GM18505 (cell line): Measurements from ENCODE around the gene THSD7A.
A peak's percentile ranks its signal among the peaks of the same experiment; 100 is the strongest.

Experiments
- ATAC-seq: cut with Tn5 transposase; IDR thresholded peaks from one replicate; pipeline ENCODE4 v1.9.1; 2021; ENCODE audit not compliant: unreplicated experiment
- POLR2A ChIP-seq: IDR thresholded peaks from 4 replicates; pipeline ENCODE4 v1.6.1; 2011; ENCODE audit warnings: borderline replicate concordance; ENCODE audit not compliant: insufficient read depth, insufficient read length; ENCODE audit errors: extremely low read depth

The THSD7A gene

GRCh38 chr7:11648101-11648500 is 183.9 kb downstream of the THSD7A start:
- ATAC-seq: no peak

DNA sequence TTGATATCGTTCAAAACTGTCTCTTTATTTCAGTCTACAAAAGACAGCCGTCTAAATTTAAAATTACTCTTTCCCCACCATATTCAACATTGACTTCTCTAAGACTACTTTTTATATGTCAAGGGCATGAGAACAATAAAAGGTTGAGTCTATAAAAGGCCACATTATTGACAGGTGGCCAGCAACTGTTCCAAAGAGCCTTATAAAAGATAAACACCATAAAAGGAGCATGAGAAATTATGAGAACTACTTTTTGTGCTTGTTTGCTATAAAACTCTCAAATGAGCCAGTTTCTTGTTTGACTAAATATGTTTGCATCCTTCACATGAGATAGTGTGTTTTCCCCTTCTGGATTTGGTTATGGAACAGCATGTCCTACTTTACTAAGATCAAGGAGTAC is 189.2 kb downstream of the THSD7A start:
- TF ChIP-seq POLR2A: no peak
- no peak for ATAC-seq

More at GRCh38 chr7:11648101-11648500, 183.9 kb downstream of the THSD7A start:
- no peak for TF ChIP-seq POLR2A

GRCh38 chr7:11642276-11642675 is 189.7 kb downstream of the THSD7A start:
- ATAC-seq: no peak
- TF ChIP-seq POLR2A: no peak

DNA sequence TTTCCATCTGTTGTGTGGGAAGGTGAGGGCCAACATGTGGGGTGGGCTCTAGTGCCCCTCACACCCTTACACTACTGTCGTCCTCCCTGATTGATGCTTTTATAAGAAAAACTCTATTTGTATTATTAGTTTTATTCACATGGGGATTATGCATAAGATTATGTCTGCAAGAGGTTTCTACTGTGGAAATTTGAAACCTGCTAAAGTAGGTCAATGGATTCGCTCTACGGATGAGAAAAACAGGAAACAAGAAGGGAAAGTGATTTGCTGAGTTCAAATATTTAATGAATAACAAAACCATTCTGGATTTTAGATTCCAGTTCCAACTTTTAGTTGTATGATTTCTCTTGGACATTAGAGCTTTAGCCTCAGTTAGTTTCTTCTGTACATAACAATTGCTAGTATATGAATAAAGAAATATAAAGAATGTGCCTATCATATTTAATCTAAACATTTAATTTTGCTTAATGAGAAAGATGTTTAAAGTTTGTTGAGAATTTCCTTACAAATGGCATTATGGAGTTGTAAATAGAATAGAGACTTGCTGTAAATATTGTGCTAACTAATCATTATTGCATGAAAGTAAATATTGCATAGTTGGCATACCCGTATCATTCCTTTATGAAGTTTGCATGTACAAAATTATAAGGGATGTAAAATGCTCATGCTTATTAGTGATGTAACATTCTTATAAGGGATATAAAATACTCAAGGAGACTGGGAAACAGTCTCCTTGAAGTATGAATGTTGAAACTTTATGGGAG is 193.8 kb downstream of the THSD7A start:
- ATAC-seq: no peak
- no peak for TF ChIP-seq POLR2A

- TF ChIP-seq POLR2A: no peak
- ATAC-seq: no peak
Measured at GRCh38 chr7:11636274-11636673, 195.7 kb downstream of the THSD7A start.

DNA sequence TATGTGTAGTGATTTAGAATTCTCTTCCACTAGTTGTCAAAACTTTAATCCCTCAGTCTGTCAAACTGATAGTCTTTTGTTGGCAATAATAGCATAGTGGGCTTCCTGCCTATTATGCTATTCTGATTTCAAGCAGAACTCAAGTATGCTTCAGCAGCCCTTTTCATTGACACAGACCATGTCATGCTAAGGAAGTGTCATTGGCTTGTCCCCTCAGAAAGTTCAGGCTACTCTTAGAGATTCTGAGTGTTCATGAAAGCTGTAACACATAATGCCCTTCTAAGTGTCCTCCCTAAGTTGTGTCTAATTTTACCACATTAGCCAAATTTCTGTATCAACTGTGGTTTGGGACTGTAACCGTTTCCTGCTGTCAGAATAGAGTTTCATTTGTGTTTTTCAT is 198.7 kb downstream of the THSD7A start:
- no peak for TF ChIP-seq POLR2A
- no peak for ATAC-seq

- ATAC-seq: no peak
- no peak for TF ChIP-seq POLR2A
Measured at GRCh38 chr7:11630355-11630754, 201.6 kb downstream of the THSD7A start.

GRCh38 chr7:11625669-11626068 is 206.3 kb downstream of the THSD7A start:
- no peak for ATAC-seq
- TF ChIP-seq POLR2A: no peak

GRCh38 chr7:11623093-11623678 is 208.8 kb downstream of the THSD7A start:
- TF ChIP-seq POLR2A: no peak
- no peak for ATAC-seq

DNA sequence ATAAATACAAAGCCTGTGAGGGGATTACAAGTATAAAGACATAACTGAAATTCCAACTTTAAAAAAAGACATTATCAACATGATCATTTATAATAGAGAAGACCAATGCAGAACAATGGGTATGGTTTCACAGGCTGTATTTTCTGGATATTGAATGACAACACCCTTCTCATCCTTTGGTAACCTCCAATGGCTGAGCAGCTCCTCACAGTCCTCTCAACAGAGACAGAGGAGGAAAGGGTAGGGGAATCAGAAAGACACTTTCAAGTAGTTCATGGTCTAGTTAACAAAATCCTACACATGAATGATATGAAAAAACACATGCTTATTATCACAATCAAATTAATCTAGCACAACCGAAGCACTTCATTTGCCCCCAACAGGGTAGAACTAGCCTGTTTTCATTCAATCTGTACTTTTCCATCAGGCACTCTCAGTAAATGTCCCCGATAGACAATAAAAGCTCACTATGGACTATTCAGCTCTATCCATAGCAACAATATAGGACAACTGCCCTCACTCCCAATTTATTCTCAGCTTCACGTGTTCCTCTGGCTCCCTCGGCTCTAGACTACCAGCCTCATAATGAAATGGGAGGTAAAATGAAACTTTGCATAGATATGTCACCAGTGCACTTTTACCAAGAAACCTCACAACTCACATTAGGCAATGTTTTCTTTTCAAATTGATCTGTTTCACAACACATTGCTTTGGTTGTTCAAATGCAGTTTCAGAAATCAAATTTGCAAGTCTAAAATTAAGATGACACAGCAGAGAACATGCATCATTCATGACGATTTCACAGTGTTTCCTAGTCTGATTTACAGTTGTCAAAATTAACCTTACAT is 211.4 kb downstream of the THSD7A start:
- no peak for TF ChIP-seq POLR2A
- ATAC-seq: no peak

DNA sequence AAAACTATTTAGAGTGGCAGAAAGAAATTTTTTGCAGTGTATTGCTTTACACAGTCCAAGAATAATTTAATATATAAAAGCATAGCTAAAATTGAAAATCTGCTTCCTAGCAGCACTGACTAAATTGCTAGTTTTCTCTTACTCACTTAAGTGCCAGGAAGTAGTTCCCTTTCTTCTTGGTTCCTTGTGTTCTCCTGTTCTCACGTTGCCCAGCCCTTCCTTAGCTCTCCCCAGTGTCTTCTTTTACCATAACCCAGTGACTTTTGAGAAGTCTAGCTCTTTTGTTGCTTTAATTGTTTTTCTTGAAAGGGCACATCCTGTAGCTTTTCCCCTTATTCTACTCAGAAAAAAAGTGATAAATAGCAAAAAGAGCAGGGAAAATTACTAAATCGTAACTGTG is 215.5 kb downstream of the THSD7A start:
- no peak for ATAC-seq
- no peak for TF ChIP-seq POLR2A

DNA sequence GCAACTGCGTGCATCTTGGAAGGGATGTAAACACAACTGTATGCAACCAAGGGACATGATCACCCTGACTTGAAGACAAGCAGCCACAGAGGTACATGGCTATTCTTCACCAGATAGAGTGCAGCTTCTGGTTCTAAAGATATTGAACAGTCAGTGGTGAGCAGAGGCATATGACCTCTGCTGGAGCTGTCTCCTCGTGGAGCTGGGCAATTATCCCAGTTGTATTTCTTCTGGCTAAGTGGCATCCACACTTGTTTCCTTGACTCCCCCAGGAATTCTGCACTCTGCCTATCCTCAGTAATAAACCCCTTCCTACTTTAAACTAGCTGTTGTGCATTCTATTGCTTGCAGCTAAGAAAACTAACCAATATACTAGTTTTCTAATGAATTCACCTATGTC is 216.8 kb downstream of the THSD7A start:
- no peak for TF ChIP-seq POLR2A
- no peak for ATAC-seq

GRCh38 chr7:11613292-11613930 is 218.6 kb downstream of the THSD7A start:
- TF ChIP-seq POLR2A: no peak
- ATAC-seq: peak; percentile 99

DNA sequence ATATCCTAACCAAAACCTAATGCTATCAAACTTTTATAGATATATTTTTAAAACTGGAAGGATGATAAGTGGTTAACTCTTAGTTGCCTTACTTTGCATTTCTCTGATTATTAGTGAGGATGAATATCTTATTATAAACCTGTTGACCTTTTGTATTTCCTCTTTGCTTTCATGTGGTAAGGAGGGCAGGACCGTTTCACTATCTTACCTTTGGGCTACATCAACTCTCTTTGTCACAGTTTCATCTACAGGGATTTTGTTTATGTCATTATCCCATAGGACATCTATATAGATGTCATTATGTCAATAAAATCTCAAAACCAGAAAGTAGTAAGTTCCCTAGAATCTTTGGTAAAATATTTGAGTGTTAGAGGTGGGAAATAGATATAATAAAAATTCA is 219.3 kb downstream of the THSD7A start:
- no peak for TF ChIP-seq POLR2A
- ATAC-seq: peak; percentile 45

GRCh38 chr7:11609096-11609670 is 222.8 kb downstream of the THSD7A start:
- TF ChIP-seq POLR2A: no peak
- ATAC-seq: no peak
